Uterus (tissue), 4 donors: ENCODE data around the gene CNTLN. TPM values are rescaled to one million over a fixed set of nuclear protein-coding genes. Genes with fewer than 3 reads are reported as not detected.
"Not testable (repeated sequence)": the region's sequence is repeated elsewhere in the genome, so short reads cannot be mapped to it uniquely, and the experiment has no call there.

Experiments
- DNase-seq, 2 donors: peaks; one replicate each; pipeline ENCODE4 v3.0.0-alpha.2; 2019 to 2020
- H3K27ac ChIP-seq, 2 donors: fragments of 200-600 bp; sonication (generic); 1 replicate in 1 of 2; 2 replicates in 1 of 2; pipeline ENCODE4 v1.5.1; 2016 to 2018
- H3K27me3 ChIP-seq, 2 donors: fragments of 200-600 bp; sonication (generic); one replicate each; pipeline ENCODE4 v1.5.1; 2018 to 2019; ENCODE audit warnings: control low read depth in 1 of 2
- H3K36me3 ChIP-seq, 2 donors: fragments of 200-600 bp; sonication (generic); one replicate each; pipeline ENCODE4 v1.5.1; 2019; ENCODE audit warnings: control low read depth in 1 of 2
- H3K4me1 ChIP-seq, 2 donors: fragments of 200-600 bp; sonication (generic); one replicate each; pipeline ENCODE4 v1.5.1; 2018 to 2019; ENCODE audit warnings: control low read depth in 1 of 2
- H3K4me3 ChIP-seq, 2 donors: fragments of 200-600 bp; sonication (generic); 1 replicate in 1 of 2; 2 replicates in 1 of 2; pipeline ENCODE4 v1.5.1; 2018 to 2019; ENCODE audit warnings: mild to moderate bottlenecking in 1 of 2
- H3K9me3 ChIP-seq, 2 donors: fragments of 200-600 bp; sonication (generic); one replicate each; pipeline ENCODE4 v1.5.1; 2019; ENCODE audit warnings: control low read depth in 1 of 2
- POLR2A ChIP-seq, 2 donors: fragments of 450-650 bp; IDR thresholded peaks; one replicate each; pipeline ENCODE4 v1.6.1; 2016; ENCODE audit warnings: antibody characterized with exemption in 2 of 2, mild to moderate bottlenecking in 1 of 2, moderate library complexity in 1 of 2
- intact Hi-C: fragments of 100-400 bp; cut with DNase I; formaldehyde crosslinking; loops from one replicate; pipeline ENCODE4 v1.15.1; 2023; ENCODE audit warnings: low total_unique reads
- total RNA-seq, 4 donors: library from RNA; depleted of rRNA in 3 of 4; stranded (reverse); fragments of >200 nt in 3 of 4; gene quantifications; one replicate each; pipeline versions ENCODE4 v1.1.0 to v1.2.4, GENCODE V29; 2014 to 2023
- TF ChIP-seq, protein P1 (sequence below), 4 experiments: fragments of 200-600 bp in 2 of 4; fragments of 450-650 bp in 2 of 4; sonication (generic) in 2 of 4; IDR thresholded peaks; one replicate each; pipeline ENCODE4 v1.5.1; 2016 to 2019; ENCODE audit warnings: antibody characterized with exemption in 4 of 4, mild to moderate bottlenecking in 2 of 4, moderate library complexity in 1 of 4
- donor health status: DM: yes; HTN: yes; CAD: no.

CNTLN gene
- total RNA-seq, 4 donors from 2014 or later = 11.3 to 41.7 (median 18.9) TPM

DNA sequence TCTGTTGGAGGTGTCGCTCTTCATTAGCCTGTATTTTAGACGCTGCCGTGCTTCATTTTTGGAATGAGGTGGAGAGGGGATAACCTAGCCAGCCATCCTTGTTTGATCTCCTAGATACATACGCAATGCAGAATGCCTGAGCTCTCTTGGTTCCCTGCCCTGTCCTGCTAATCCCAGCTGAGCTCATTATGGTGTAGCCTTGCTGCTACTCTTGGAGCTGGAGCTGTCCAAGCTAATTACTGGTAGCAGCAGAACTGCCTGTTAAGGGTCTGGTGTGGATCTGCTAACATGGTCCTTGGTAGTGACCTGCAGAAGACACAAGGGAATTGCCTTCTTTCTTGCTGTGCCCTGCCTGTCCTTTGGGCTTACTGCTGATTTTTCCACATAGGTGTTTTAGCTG lies 207.9 kb downstream of the CNTLN start:
- DNase-seq = no peak
- Histone ChIP-seq H3K4me1 (no peaks in the 10 kb centered on the region), H3K36me3 (no peaks in the 10 kb centered on the region), H3K27ac (no peak overlapping the region), H3K9me3 (no peaks in the 10 kb centered on the region), H3K27me3 (no peaks in the 10 kb centered on the region), H3K4me3 (no peak overlapping the region)
- TF ChIP-seq POLR2A (IDR thresholded peaks at IDR 0.05) = no peak
- intact Hi-C loops = no loop called here

DNA sequence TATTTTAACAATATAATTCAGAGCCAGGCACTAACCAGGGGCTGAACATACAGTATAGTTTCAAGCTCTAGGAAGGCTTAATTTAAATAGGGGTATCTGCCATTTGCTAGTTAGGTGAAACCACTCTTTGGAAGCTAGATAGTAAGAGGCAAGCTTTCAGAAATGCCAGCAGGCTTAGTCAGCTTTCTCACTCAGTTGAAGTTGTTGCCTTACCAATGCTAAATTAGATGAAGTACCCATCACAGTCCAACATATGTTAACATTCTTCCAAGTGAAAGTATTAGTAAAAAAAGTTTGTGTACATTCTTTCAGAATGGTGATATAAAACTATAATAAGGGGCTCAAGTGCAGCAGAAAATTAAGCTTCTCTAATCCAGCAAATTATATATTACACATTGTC lies 215.0 kb downstream of the CNTLN start:
- H3K27ac ChIP-seq = no peak overlapping the region
- H3K27me3 ChIP-seq = no peaks in the 10 kb centered on the region
- intact Hi-C loops = no loop called here
- no peak for DNase-seq
- no peak for TF ChIP-seq POLR2A (IDR thresholded peaks at IDR 0.05)
- TF ChIP-seq, protein P1, sequence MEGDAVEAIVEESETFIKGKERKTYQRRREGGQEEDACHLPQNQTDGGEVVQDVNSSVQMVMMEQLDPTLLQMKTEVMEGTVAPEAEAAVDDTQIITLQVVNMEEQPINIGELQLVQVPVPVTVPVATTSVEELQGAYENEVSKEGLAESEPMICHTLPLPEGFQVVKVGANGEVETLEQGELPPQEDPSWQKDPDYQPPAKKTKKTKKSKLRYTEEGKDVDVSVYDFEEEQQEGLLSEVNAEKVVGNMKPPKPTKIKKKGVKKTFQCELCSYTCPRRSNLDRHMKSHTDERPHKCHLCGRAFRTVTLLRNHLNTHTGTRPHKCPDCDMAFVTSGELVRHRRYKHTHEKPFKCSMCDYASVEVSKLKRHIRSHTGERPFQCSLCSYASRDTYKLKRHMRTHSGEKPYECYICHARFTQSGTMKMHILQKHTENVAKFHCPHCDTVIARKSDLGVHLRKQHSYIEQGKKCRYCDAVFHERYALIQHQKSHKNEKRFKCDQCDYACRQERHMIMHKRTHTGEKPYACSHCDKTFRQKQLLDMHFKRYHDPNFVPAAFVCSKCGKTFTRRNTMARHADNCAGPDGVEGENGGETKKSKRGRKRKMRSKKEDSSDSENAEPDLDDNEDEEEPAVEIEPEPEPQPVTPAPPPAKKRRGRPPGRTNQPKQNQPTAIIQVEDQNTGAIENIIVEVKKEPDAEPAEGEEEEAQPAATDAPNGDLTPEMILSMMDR (IDR thresholded peaks at IDR 0.05) = no peak
- H3K9me3 ChIP-seq = no peaks in the 10 kb centered on the region
- no peaks in the 10 kb centered on the region for H3K36me3 ChIP-seq
- H3K4me1 ChIP-seq = no peaks in the 10 kb centered on the region
- no peak overlapping the region for H3K4me3 ChIP-seq

DNA sequence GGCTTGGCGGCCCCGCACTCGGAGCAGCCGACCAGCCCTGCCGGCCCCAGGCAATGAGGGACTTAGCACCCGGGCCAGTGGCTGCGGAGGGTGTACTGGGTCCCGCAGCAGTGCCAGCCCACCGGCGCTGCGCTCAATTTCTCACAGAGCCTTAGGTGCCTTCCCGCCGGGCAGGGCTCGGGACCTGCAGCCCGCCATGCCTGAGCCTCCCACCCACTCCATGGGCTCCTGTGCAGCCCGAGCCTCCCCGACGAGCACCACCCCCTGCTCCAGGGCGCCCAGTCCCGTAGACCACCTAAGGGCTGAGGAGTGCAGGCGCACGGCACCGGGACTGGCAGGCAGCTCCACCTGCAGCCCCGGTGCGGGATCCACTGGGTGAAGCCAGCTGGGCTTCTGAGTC lies 219.2 kb downstream of the CNTLN start:
- intact Hi-C loops, H3K36me3 ChIP-seq, H3K27ac ChIP-seq, H3K9me3 ChIP-seq, H3K4me1 ChIP-seq, H3K4me3 ChIP-seq, H3K27me3 ChIP-seq, DNase-seq: not testable (repeated sequence)

DNA sequence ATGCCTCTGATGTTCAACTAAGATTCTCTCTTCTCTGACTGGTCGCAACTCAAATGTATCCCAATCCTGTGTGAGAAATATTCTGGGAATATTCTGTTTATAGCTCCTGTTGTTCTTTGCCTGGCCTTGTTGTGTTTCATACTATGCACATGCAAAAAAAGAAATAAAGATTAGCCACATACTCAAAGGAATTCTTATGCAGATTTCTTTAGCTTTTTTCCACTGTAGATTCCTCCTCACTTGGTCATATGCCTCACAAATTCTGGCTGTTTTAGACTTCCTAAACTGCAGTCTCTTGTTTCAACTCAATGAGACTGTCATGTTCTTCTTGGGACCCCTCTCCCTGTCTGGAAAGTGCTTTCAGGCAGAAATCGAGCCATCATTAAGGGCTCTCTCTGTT lies 226.5 kb downstream of the CNTLN start:
- Histone ChIP-seq H3K27me3 (no peaks in the 10 kb centered on the region), H3K9me3 (no peaks in the 10 kb centered on the region), H3K27ac (no peak overlapping the region), H3K4me1 (no peaks in the 10 kb centered on the region), H3K4me3 (no peak overlapping the region), H3K36me3 (peaks cover 0 to 6% of the 10 kb centered on the region in 2 donors)
- TF ChIP-seq, protein P1 (IDR thresholded peaks at IDR 0.05) = no peak
- TF ChIP-seq POLR2A (IDR thresholded peaks at IDR 0.05) = no peak
- intact Hi-C loops = no loop called here
- DNase-seq = no peak

DNA sequence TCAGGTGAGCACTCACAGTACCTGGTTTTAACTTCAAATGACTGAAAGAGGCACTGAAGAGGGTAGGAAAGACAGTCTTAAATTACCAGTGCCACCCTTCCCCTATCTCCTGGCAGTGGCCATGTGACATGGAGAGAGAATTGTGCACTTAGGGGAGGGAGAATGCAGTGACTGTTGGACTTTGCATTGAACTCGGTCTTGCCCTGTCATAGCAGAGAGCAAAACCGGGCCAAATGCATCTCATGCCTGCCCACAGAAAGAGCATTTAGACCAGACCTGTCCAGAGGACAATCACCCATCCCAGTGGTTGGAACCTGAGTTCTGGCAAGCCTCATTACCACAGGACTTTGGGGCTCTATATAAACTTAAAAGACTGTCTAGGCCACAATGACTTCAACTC lies 232.2 kb downstream of the CNTLN start:
- H3K36me3 ChIP-seq = no peaks in the 10 kb centered on the region
- DNase-seq = no peak
- no peaks in the 10 kb centered on the region for H3K27me3 ChIP-seq
- intact Hi-C loops = no loop called here
- H3K4me3 ChIP-seq = no peak overlapping the region
- no peak for TF ChIP-seq POLR2A (IDR thresholded peaks at IDR 0.05)
- TF ChIP-seq, protein P1 (IDR thresholded peaks at IDR 0.05) = no peak
- no peaks in the 10 kb centered on the region for H3K9me3 ChIP-seq
- no peak overlapping the region for H3K27ac ChIP-seq
- H3K4me1 ChIP-seq = no peaks in the 10 kb centered on the region

DNA sequence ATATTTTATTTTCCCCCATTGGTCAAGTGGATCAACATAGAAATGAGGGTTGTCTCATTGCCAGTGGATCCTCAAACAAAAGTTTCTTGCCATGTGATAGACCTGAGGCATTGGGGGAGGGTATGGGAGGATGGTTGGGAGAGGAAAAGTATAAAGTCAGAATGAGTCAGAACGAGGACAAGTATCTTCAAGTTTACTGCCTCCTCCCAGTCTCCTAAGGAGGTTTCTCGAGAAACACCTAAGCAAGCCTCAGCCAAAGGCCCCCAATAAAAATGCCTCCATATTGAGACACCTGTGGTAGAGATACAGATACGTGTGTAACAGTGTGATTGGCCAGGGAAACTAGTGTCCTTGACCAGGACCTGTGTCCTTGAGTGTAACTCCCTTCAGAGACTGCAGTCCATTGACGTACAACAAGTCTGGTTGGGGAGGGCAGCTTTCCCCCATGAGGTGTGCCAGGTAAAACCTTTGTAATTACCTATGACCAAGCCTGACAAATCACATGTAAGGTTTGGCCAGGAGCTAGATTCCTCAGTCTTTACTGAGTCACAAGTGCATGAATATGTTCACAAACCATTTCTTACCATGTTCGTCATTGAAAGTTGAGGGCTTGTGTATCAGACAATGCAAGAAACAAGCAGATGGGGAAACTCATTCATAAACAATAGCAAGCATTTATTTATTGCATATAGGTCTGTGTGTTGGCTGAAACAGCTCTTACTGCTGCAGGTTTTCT lies 245.5 kb downstream of the CNTLN start:
- H3K27ac ChIP-seq = no peak overlapping the region
- no peaks in the 10 kb centered on the region for H3K4me1 ChIP-seq
- intact Hi-C loops = no loop called here
- no peak overlapping the region for H3K4me3 ChIP-seq
- H3K9me3 ChIP-seq = no peaks in the 10 kb centered on the region
- no peak for DNase-seq
- no peak for TF ChIP-seq POLR2A (IDR thresholded peaks at IDR 0.05)
- TF ChIP-seq, protein P1 (IDR thresholded peaks at IDR 0.05) = no peak
- no peaks in the 10 kb centered on the region for H3K36me3 ChIP-seq
- H3K27me3 ChIP-seq = no peaks in the 10 kb centered on the region
